ENCODE data around the gene TMEM121B. TPM values are rescaled to one million over a fixed set of nuclear protein-coding genes. Genes with fewer than 3 reads are reported as not detected.

TMEM121B gene
- total and polyA plus RNA-seq, 5 donors from 2014 or later, result 0.03 to 0.10 TPM; not detected in 3

GRCh38 chr22:17145021-17145680 is 24.0 kb upstream of the TMEM121B start:
- Histone ChIP-seq H3K4me1 (ENCODE audit: control insufficient read depth, insufficient read depth, low read length, poor library complexity, severe bottlenecking) (no peaks in the 10 kb centered on the region), H3K4me3 (ENCODE audit: low read depth, low read length) (no peak overlapping the region), H3K9me3 (ENCODE audit: control insufficient read depth in 2 of 2, low read length in 2 of 2) (no peaks in the 10 kb centered on the region), H3K27ac (ENCODE audit: insufficient read depth, low read length, poor library complexity, severe bottlenecking) (no peak overlapping the region), H3K27me3 (ENCODE audit: control insufficient read depth, insufficient read depth, low read length) (no peaks in the 10 kb centered on the region), H3K36me3 (ENCODE audit: control insufficient read depth, insufficient read depth, low read length) (peaks cover 36% of the 10 kb centered on the region)
- no peak overlapping the region for H3K4me3 Mint-ChIP-seq
- ATAC-seq (ENCODE audit: low read depth in 2 of 2) (no peak), DNase-seq (no peak)
- H3K27ac Mint-ChIP-seq, result peak overlapping the region in 1 of 3 donors; percentile 38
- no peaks in the 10 kb centered on the region for H3K9me3 Mint-ChIP-seq
- peaks cover 21% of the 10 kb centered on the region for H3K36me3 Mint-ChIP-seq
- H3K4me1 Mint-ChIP-seq, result no peaks in the 10 kb centered on the region
- no peaks in the 10 kb centered on the region for H3K27me3 Mint-ChIP-seq

- H3K27ac ChIP-seq (ENCODE audit: insufficient read depth, low read length, poor library complexity, severe bottlenecking), result no peak overlapping the region
- no peaks in the 10 kb centered on the region for H3K27me3 Mint-ChIP-seq
- no peaks in the 10 kb centered on the region for H3K4me1 Mint-ChIP-seq
- H3K36me3 ChIP-seq (ENCODE audit: control insufficient read depth, insufficient read depth, low read length), result peaks cover 35% of the 10 kb centered on the region
- no peak overlapping the region for H3K4me3 Mint-ChIP-seq
- ATAC-seq (ENCODE audit: low read depth in 2 of 2) (no peak), DNase-seq (no peak)
- no peaks in the 10 kb centered on the region for H3K9me3 Mint-ChIP-seq
- H3K36me3 Mint-ChIP-seq, result peaks cover 25% of the 10 kb centered on the region
- no peaks in the 10 kb centered on the region for H3K9me3 ChIP-seq (ENCODE audit: control insufficient read depth in 2 of 2, low read length in 2 of 2)
- no peak overlapping the region for H3K27ac Mint-ChIP-seq
- H3K4me1 ChIP-seq (ENCODE audit: control insufficient read depth, insufficient read depth, low read length, poor library complexity, severe bottlenecking), result no peaks in the 10 kb centered on the region
- H3K27me3 ChIP-seq (ENCODE audit: control insufficient read depth, insufficient read depth, low read length), result no peaks in the 10 kb centered on the region
- H3K4me3 ChIP-seq (ENCODE audit: low read depth, low read length), result no peak overlapping the region
These were observed 22.7 kb upstream of the TMEM121B start for GRCh38 chr22:17143826-17144225.

GRCh38 chr22:17143101-17143500 is 21.9 kb upstream of the TMEM121B start:
- Mint-ChIP-seq H3K4me3 (no peak overlapping the region), H3K27ac (peak overlapping the region in 1 of 3 donors; percentile 46), H3K9me3 (no peaks in the 10 kb centered on the region), H3K36me3 (peaks cover 30% of the 10 kb centered on the region), H3K27me3 (no peaks in the 10 kb centered on the region), H3K4me1 (no peaks in the 10 kb centered on the region)
- Histone ChIP-seq H3K27me3 (ENCODE audit: control insufficient read depth, insufficient read depth, low read length) (no peaks in the 10 kb centered on the region), H3K4me1 (ENCODE audit: control insufficient read depth, insufficient read depth, low read length, poor library complexity, severe bottlenecking) (no peaks in the 10 kb centered on the region), H3K27ac (ENCODE audit: insufficient read depth, low read length, poor library complexity, severe bottlenecking) (no peak overlapping the region), H3K4me3 (ENCODE audit: low read depth, low read length) (no peak overlapping the region), H3K36me3 (ENCODE audit: control insufficient read depth, insufficient read depth, low read length) (peaks cover 39% of the 10 kb centered on the region), H3K9me3 (ENCODE audit: control insufficient read depth in 2 of 2, low read length in 2 of 2) (no peaks in the 10 kb centered on the region)
- DNase-seq, result no peak
- ATAC-seq (ENCODE audit: low read depth in 2 of 2), result no peak

- DNase-seq (no peak), ATAC-seq (ENCODE audit: low read depth in 2 of 2) (no peak)
- Histone ChIP-seq H3K27me3 (ENCODE audit: control insufficient read depth, insufficient read depth, low read length) (no peaks in the 10 kb centered on the region), H3K9me3 (ENCODE audit: control insufficient read depth in 2 of 2, low read length in 2 of 2) (no peaks in the 10 kb centered on the region), H3K4me3 (ENCODE audit: low read depth, low read length) (no peak overlapping the region), H3K27ac (ENCODE audit: insufficient read depth, low read length, poor library complexity, severe bottlenecking) (no peak overlapping the region), H3K36me3 (ENCODE audit: control insufficient read depth, insufficient read depth, low read length) (peaks cover 47% of the 10 kb centered on the region), H3K4me1 (ENCODE audit: control insufficient read depth, insufficient read depth, low read length, poor library complexity, severe bottlenecking) (no peaks in the 10 kb centered on the region)
- Mint-ChIP-seq H3K36me3 (peaks cover 36% of the 10 kb centered on the region), H3K27ac (no peak overlapping the region), H3K27me3 (no peaks in the 10 kb centered on the region), H3K9me3 (no peaks in the 10 kb centered on the region), H3K4me1 (no peaks in the 10 kb centered on the region), H3K4me3 (no peak overlapping the region)
These were observed 19.9 kb upstream of the TMEM121B start for GRCh38 chr22:17140826-17141766.

- H3K27ac Mint-ChIP-seq, result no peak overlapping the region
- H3K36me3 Mint-ChIP-seq, result peaks cover 38% of the 10 kb centered on the region
- H3K36me3 ChIP-seq (ENCODE audit: control insufficient read depth, insufficient read depth, low read length), result peaks cover 46% of the 10 kb centered on the region
- no peaks in the 10 kb centered on the region for H3K27me3 ChIP-seq (ENCODE audit: control insufficient read depth, insufficient read depth, low read length)
- H3K9me3 ChIP-seq (ENCODE audit: control insufficient read depth in 2 of 2, low read length in 2 of 2), result no peaks in the 10 kb centered on the region
- no peaks in the 10 kb centered on the region for H3K4me1 Mint-ChIP-seq
- H3K4me1 ChIP-seq (ENCODE audit: control insufficient read depth, insufficient read depth, low read length, poor library complexity, severe bottlenecking), result no peaks in the 10 kb centered on the region
- no peak overlapping the region for H3K4me3 Mint-ChIP-seq
- DNase-seq (no peak), ATAC-seq (ENCODE audit: low read depth in 2 of 2) (no peak)
- H3K4me3 ChIP-seq (ENCODE audit: low read depth, low read length), result no peak overlapping the region
- H3K27me3 Mint-ChIP-seq, result no peaks in the 10 kb centered on the region
- H3K9me3 Mint-ChIP-seq, result no peaks in the 10 kb centered on the region
- no peak overlapping the region for H3K27ac ChIP-seq (ENCODE audit: insufficient read depth, low read length, poor library complexity, severe bottlenecking)
These were observed 18.9 kb upstream of the TMEM121B start for GRCh38 chr22:17140022-17140421.

GRCh38 chr22:17138513-17138912 is 17.4 kb upstream of the TMEM121B start:
- Mint-ChIP-seq H3K9me3 (peaks cover 0 to 2% (median 0%) of the 10 kb centered on the region in 7 donors), H3K27ac (peak overlapping the region in 1 of 3 donors; percentile 44), H3K27me3 (no peaks in the 10 kb centered on the region), H3K4me1 (no peaks in the 10 kb centered on the region), H3K36me3 (peaks cover 36% of the 10 kb centered on the region), H3K4me3 (no peak overlapping the region)
- Histone ChIP-seq H3K9me3 (ENCODE audit: control insufficient read depth in 2 of 2, low read length in 2 of 2) (no peaks in the 10 kb centered on the region), H3K36me3 (ENCODE audit: control insufficient read depth, insufficient read depth, low read length) (peaks cover 38% of the 10 kb centered on the region), H3K4me1 (ENCODE audit: control insufficient read depth, insufficient read depth, low read length, poor library complexity, severe bottlenecking) (no peaks in the 10 kb centered on the region), H3K4me3 (ENCODE audit: low read depth, low read length) (no peak overlapping the region), H3K27ac (ENCODE audit: insufficient read depth, low read length, poor library complexity, severe bottlenecking) (no peak overlapping the region), H3K27me3 (ENCODE audit: control insufficient read depth, insufficient read depth, low read length) (no peaks in the 10 kb centered on the region)
- ATAC-seq (ENCODE audit: low read depth in 2 of 2), result no peak
- DNase-seq, result no peak

GRCh38 chr22:17137861-17138425 is 16.8 kb upstream of the TMEM121B start:
- no peak overlapping the region for H3K4me3 ChIP-seq (ENCODE audit: low read depth, low read length)

More at GRCh38 chr22:17137861-17138425, 16.8 kb upstream of the TMEM121B start:
- Mint-ChIP-seq H3K4me1 (no peaks in the 10 kb centered on the region), H3K9me3 (peaks cover 0 to 2% (median 0%) of the 10 kb centered on the region in 7 donors), H3K27ac (no peak overlapping the region), H3K27me3 (no peaks in the 10 kb centered on the region), H3K4me3 (no peak overlapping the region), H3K36me3 (peaks cover 36% of the 10 kb centered on the region)
- Histone ChIP-seq H3K27ac (ENCODE audit: insufficient read depth, low read length, poor library complexity, severe bottlenecking) (no peak overlapping the region), H3K27me3 (ENCODE audit: control insufficient read depth, insufficient read depth, low read length) (no peaks in the 10 kb centered on the region), H3K36me3 (ENCODE audit: control insufficient read depth, insufficient read depth, low read length) (peaks cover 32% of the 10 kb centered on the region), H3K4me1 (ENCODE audit: control insufficient read depth, insufficient read depth, low read length, poor library complexity, severe bottlenecking) (no peaks in the 10 kb centered on the region), H3K9me3 (ENCODE audit: control insufficient read depth in 2 of 2, low read length in 2 of 2) (no peaks in the 10 kb centered on the region)
- no peak for ATAC-seq (ENCODE audit: low read depth in 2 of 2)
- no peak for DNase-seq

Measured in CD4-positive, CD25-positive, alpha-beta regulatory T cell (primary cell).